Activated naive CD4-positive, alpha-beta T cell treated with anti-CD3 and anti-CD28 coated beads, Interleukin-2, amount 50 U/mL, for 16 hours (primary cell): ENCODE results near the gene RNASE4.

Source experiments
- DNase-seq: peaks from one replicate; pipeline ENCODE4 v3.0.0-alpha.2; 2020

RNASE4 gene

DNA sequence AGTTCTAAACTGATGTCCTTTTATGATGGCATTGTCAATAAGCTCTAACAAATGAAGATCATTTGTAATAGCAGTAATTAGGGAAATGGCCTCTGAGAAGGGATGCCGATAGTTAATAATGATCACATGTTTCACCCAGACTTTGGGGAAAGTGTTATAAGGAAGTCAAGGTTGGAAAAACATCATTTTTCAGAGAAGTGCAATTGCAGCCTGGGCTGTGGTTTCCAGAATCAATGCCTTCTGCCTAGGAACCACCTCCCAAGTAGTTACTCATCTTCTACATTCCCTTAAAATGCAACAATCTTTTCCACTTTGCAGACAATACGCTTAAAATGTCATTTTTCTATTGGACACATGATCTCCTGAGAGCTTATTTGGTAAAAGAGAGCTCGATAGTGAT is 62.2 kb downstream of the RNASE4 start:
- DNase-seq: no peak

DNA sequence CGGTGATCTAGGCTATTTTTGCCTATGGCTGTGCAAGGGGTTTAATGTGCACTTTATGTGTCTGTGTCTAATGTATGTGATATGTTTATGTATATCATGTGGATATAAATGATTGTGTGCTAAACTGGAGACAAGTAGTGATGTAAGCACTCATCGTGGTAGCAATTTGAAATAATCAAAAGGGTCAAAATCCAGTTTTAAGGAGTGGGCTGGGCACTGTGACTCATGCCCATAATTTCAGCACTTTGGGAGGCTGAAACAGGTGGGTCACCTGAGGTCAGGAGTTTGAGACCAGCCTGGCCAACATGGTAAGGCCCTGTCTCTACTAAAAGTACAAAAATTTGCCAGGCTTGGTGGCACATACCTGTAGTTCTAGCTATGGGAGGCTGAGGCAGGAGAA is 64.1 kb downstream of the RNASE4 start:
- DNase-seq: no peak

- no peak for DNase-seq
Observed at GRCh38 chr14:20750194-20750593, 65.8 kb downstream of the RNASE4 start.
